Suprapubic skin (tissue), 3 donors: Measurements from ENCODE around the gene TAOK2.

Source experiments
- EP300 ChIP-seq: sonication (generic); formaldehyde crosslinking; IDR thresholded peaks from one replicate; pipeline ENCODE4 v1.6.1; 2017; ENCODE audit warnings: antibody characterized with exemption
- TF ChIP-seq, protein P1 (sequence below), 2 donors: fragments of 200-600 bp in 1 of 2; fragments of 450-650 bp in 1 of 2; sonication (generic) in 1 of 2; IDR thresholded peaks; one replicate each; pipeline ENCODE4 v1.5.1; 2016 to 2019; ENCODE audit warnings: antibody characterized with exemption in 2 of 2, mild to moderate bottlenecking in 1 of 2, moderate library complexity in 1 of 2

DNA sequence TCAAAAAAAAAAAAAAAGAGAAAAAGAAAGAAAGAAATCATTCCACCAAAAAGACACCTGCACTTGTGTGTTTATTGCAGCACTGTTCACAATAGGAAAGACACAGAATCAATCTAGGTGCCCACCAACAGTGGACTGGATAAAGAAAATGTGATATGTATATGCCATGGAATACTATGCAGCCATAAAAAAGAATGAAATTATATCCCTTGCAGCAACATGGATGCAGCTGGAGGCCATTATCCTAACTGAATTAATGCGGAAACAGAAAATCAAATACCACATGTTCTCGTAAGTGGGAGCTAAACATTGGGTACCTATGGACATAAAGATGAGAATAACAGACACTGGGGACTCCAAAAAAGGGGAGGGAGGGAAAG lies 43.6 kb downstream of the TAOK2 start:
- TF ChIP-seq, protein P1, sequence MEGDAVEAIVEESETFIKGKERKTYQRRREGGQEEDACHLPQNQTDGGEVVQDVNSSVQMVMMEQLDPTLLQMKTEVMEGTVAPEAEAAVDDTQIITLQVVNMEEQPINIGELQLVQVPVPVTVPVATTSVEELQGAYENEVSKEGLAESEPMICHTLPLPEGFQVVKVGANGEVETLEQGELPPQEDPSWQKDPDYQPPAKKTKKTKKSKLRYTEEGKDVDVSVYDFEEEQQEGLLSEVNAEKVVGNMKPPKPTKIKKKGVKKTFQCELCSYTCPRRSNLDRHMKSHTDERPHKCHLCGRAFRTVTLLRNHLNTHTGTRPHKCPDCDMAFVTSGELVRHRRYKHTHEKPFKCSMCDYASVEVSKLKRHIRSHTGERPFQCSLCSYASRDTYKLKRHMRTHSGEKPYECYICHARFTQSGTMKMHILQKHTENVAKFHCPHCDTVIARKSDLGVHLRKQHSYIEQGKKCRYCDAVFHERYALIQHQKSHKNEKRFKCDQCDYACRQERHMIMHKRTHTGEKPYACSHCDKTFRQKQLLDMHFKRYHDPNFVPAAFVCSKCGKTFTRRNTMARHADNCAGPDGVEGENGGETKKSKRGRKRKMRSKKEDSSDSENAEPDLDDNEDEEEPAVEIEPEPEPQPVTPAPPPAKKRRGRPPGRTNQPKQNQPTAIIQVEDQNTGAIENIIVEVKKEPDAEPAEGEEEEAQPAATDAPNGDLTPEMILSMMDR (IDR thresholded peaks at IDR 0.05): no peak
- TF ChIP-seq EP300: no peak
